ENCODE measurements around the gene IKZF3. TPM values are rescaled to one million over a fixed set of nuclear protein-coding genes. Genes with fewer than 3 reads are reported as not detected.
A peak's percentile ranks its signal among the peaks of the same experiment; 100 is the strongest.

IKZF3 gene
- total and polyA plus RNA-seq, 10 of the 15 experiments (the other 5 are each of a cell fraction or from before 2014, with no cell fraction given): 5.5 to 98.2 (median 47.6) TPM

GRCh38 chr17:39808409-39808997 is 55.6 kb downstream of the IKZF3 start:
- in situ Hi-C loops (cut with MboI): no loop called here
- intact Hi-C loops (cut with micrococcal nuclease; ENCODE audit: unreplicated experiment): no loop called here
- peaks cover 3 to 27% of the 10 kb centered on the region in 2 experiments for H3K36me3 ChIP-seq (ENCODE audit: control insufficient read depth in 2 of 2, insufficient read depth in 2 of 2, low read length in 1 of 2)
- DNase-seq (ENCODE audit: low read depth, low spot score) (no peak), FAIRE-seq (no peak), ATAC-seq (peak; percentile 52)
- H3K27me3 ChIP-seq (replicated peaks in 1 of 2; ENCODE audit: control insufficient read depth in 2 of 2, insufficient read depth in 2 of 2, low read length in 1 of 2): no peaks in the 10 kb centered on the region
- POLR2A ChIA-PET: interaction anchor here (0.7 to 2.5 kb wide), 4 partner anchors 14 to 107 kb away, joined by 3 to 7 read pairs (median 3); no protein-coding TSS in a partner anchor
- H3K4me3 ChIP-seq: no peak overlapping the region
- no peaks in the 10 kb centered on the region for H4K20me1 ChIP-seq (ENCODE audit: control insufficient read depth, insufficient read depth)
- no peak overlapping the region for H3K9ac ChIP-seq (ENCODE audit: control insufficient read depth, insufficient read depth, low read length)
- BruUV-seq (replicated peaks): no TSS peak
- CTCF ChIA-PET: interaction anchor here (0.8 to 1.3 kb wide), 8 partner anchors 10 to 187 kb away, joined by 3 to 6 read pairs (median 4); no protein-coding TSS in a partner anchor
- SMC1A ChIA-PET (ENCODE audit: uncharacterized antibody, unreplicated experiment): interaction anchor here (0.7 to 4.7 kb wide), 11 partner anchors 10 to 185 kb away, joined by 3 to 38 read pairs (median 4); no protein-coding TSS in a partner anchor
- no peak for TF ChIP-seq CHD2 (IDR thresholded peaks at IDR 0.05; ENCODE audit: borderline replicate concordance, low read depth, low read length)
- peak; percentile 69 for TF ChIP-seq MTA2 (IDR thresholded peaks at IDR 0.05; ENCODE audit: low read depth)
- 96% methylated on average over 3 of the region's 3 CpGs for WGBS (ENCODE audit: insufficient coverage, insufficient replicate concordance, low lambda C conversion rate, missing lambda C conversion rate)
- H2AFZ ChIP-seq (ENCODE audit: control insufficient read depth, low read depth, low read length): no peak overlapping the region
- peak overlapping the region; percentile 12; the same call in 1 of the 2 replicates for H3K27ac ChIP-seq (ENCODE audit: control insufficient read depth, insufficient read depth)
- H3K4me1 ChIP-seq (ENCODE audit: control insufficient read depth, insufficient read depth, low read length): peaks cover 9% of the 10 kb centered on the region; the same call in 1 of the 2 replicates
- RAD21 ChIA-PET (ENCODE audit: unreplicated experiment): interaction anchor here (0.6 to 1.9 kb wide), 5 partner anchors 11 to 54 kb away, joined by 3 to 5 read pairs (median 4); no protein-coding TSS in a partner anchor
- no peak overlapping the region for H3K4me2 ChIP-seq (ENCODE audit: control insufficient read depth, insufficient read depth)
- H3K79me2 ChIP-seq (ENCODE audit: control insufficient read depth, insufficient read depth, low read length): peaks cover 40% of the 10 kb centered on the region
- H3K9me3 ChIP-seq (replicated peaks; ENCODE audit: control insufficient read depth, insufficient read depth, low read length): no peaks in the 10 kb centered on the region

GRCh38 chr17:39804839-39805238 is 59.3 kb downstream of the IKZF3 start:
- ChIA-PET POLR2A (interaction anchor here (0.6 to 1.7 kb wide), 4 partner anchors 8 to 177 kb away, joined by 3 to 6 read pairs (median 4); no protein-coding TSS in a partner anchor), SMC1A (ENCODE audit: uncharacterized antibody, unreplicated experiment) (interaction anchor here (1.2 to 4.2 kb wide), 5 partner anchors 11 to 42 kb away, joined by 3 to 38 read pairs (median 8); no protein-coding TSS in a partner anchor), CTCF (interaction anchor here (0.7 to 1.2 kb wide), 2 partner anchors 11 to 25 kb away, joined by 3 to 4 read pairs; no protein-coding TSS in a partner anchor), RAD21 (ENCODE audit: unreplicated experiment) (no interaction called here)
- Histone ChIP-seq H3K9me3 (replicated peaks; ENCODE audit: control insufficient read depth, insufficient read depth, low read length) (no peaks in the 10 kb centered on the region), H3K27me3 (replicated peaks in 1 of 2; ENCODE audit: control insufficient read depth in 2 of 2, insufficient read depth in 2 of 2, low read length in 1 of 2) (no peaks in the 10 kb centered on the region), H3K4me2 (ENCODE audit: control insufficient read depth, insufficient read depth) (no peak overlapping the region), H3K36me3 (ENCODE audit: control insufficient read depth in 2 of 2, insufficient read depth in 2 of 2, low read length in 1 of 2) (peaks cover 3 to 24% of the 10 kb centered on the region in 2 experiments), H3K4me1 (ENCODE audit: control insufficient read depth, insufficient read depth, low read length) (peaks cover 24% of the 10 kb centered on the region), H4K20me1 (ENCODE audit: control insufficient read depth, insufficient read depth) (no peaks in the 10 kb centered on the region), H3K79me2 (ENCODE audit: control insufficient read depth, insufficient read depth, low read length) (peaks cover 53% of the 10 kb centered on the region), H3K4me3 (no peak overlapping the region), H2AFZ (ENCODE audit: control insufficient read depth, low read depth, low read length) (no peak overlapping the region), H3K27ac (ENCODE audit: control insufficient read depth, insufficient read depth) (no peak overlapping the region; the same call in 1 of the 2 replicates), H3K9ac (ENCODE audit: control insufficient read depth, insufficient read depth, low read length) (no peak overlapping the region)
- in situ Hi-C loops (cut with MboI): no loop called here
- FAIRE-seq (no peak), DNase-seq (ENCODE audit: low read depth, low spot score) (no peak), ATAC-seq (no peak)
- intact Hi-C loops (cut with micrococcal nuclease; ENCODE audit: unreplicated experiment): no loop called here
- BruUV-seq (replicated peaks): TSS peak; percentile 13
- no peak for TF ChIP-seq RFX5 (IDR thresholded peaks at IDR 0.05; ENCODE audit: low read depth, low read length)
- TF ChIP-seq EGR1 (IDR thresholded peaks at IDR 0.05; ENCODE audit: borderline replicate concordance in 1 of 2, low read depth in 2 of 2, low read length in 2 of 2): no peak
- no peak for TF ChIP-seq NR2C1 (IDR thresholded peaks at IDR 0.05)
- no peak for TF ChIP-seq RCOR1 (conservative IDR thresholded peaks at IDR 0.05; ENCODE audit: low read depth, low read length)
- TF ChIP-seq IRF4 (IDR thresholded peaks at IDR 0.05; ENCODE audit: low read depth, low read length): no peak
- no peak for TF ChIP-seq IRF3 (IDR thresholded peaks at IDR 0.05)
- no peak for TF ChIP-seq IKZF2 (IDR thresholded peaks at IDR 0.05)
- TF ChIP-seq KAT2A (conservative IDR thresholded peaks at IDR 0.05; ENCODE audit: control insufficient read depth, low read depth, low read length): no peak
- WGBS (ENCODE audit: insufficient coverage, insufficient replicate concordance, low lambda C conversion rate, missing lambda C conversion rate): 77% methylated on average over 4 of the region's 4 CpGs
